Measurements from ENCODE around the gene IRF9. TPM values are rescaled to one million over a fixed set of nuclear protein-coding genes. Genes with fewer than 3 reads are reported as not detected.

The IRF9 gene
- total and polyA plus RNA-seq, 2 donors: 117 to 167 TPM

- DNase-seq (ENCODE audit: low read depth in 6 of 9, low spot score in 9 of 9): no peak
- Histone ChIP-seq H3K27me3 (ENCODE audit: control insufficient read depth in 2 of 2, insufficient read depth in 1 of 2, low read length in 1 of 2) (no peaks in the 10 kb centered on the region), H3K9me3 (ENCODE audit: control insufficient read depth in 2 of 2, insufficient read depth in 1 of 2, low read length in 1 of 2) (no peaks in the 10 kb centered on the region), H3K36me3 (ENCODE audit: control insufficient read depth in 2 of 2, insufficient read depth in 2 of 2, low read length in 1 of 2) (peaks cover 66 to 67% of the 10 kb centered on the region in 2 donors), H3K4me1 (ENCODE audit: control insufficient read depth in 2 of 2, insufficient read depth in 2 of 2, low read length in 2 of 2) (peaks cover 10 to 22% of the 10 kb centered on the region in 2 donors), H3K4me3 (ENCODE audit: low read length in 2 of 2) (no peak overlapping the region), H3K27ac (ENCODE audit: low read depth in 1 of 2, low read length in 1 of 2) (no peak overlapping the region)
- WGBS: 97% methylated on average over 19 of the region's 19 CpGs
Observed at GRCh38 chr14:24184104-24184970, 23.3 kb downstream of the IRF9 start.

- 98% methylated on average over 7 of the region's 7 CpGs for WGBS
- Histone ChIP-seq H3K4me3 (ENCODE audit: low read length in 2 of 2) (no peak overlapping the region), H3K9me3 (ENCODE audit: control insufficient read depth in 2 of 2, insufficient read depth in 1 of 2, low read length in 1 of 2) (no peaks in the 10 kb centered on the region), H3K27me3 (ENCODE audit: control insufficient read depth in 2 of 2, insufficient read depth in 1 of 2, low read length in 1 of 2) (no peaks in the 10 kb centered on the region), H3K36me3 (ENCODE audit: control insufficient read depth in 2 of 2, insufficient read depth in 2 of 2, low read length in 1 of 2) (peaks cover 60 to 63% of the 10 kb centered on the region in 2 donors), H3K4me1 (ENCODE audit: control insufficient read depth in 2 of 2, insufficient read depth in 2 of 2, low read length in 2 of 2) (peaks cover 10 to 24% of the 10 kb centered on the region in 2 donors), H3K27ac (ENCODE audit: low read depth in 1 of 2, low read length in 1 of 2) (no peak overlapping the region)
- DNase-seq (ENCODE audit: low read depth in 6 of 9, low spot score in 9 of 9): no peak
Observed at GRCh38 chr14:24185026-24185425, 24.0 kb downstream of the IRF9 start.

GRCh38 chr14:24185741-24186140 is 24.7 kb downstream of the IRF9 start:
- Histone ChIP-seq H3K9me3 (ENCODE audit: control insufficient read depth in 2 of 2, insufficient read depth in 1 of 2, low read length in 1 of 2) (no peaks in the 10 kb centered on the region), H3K27ac (ENCODE audit: low read depth in 1 of 2, low read length in 1 of 2) (no peak overlapping the region), H3K27me3 (ENCODE audit: control insufficient read depth in 2 of 2, insufficient read depth in 1 of 2, low read length in 1 of 2) (no peaks in the 10 kb centered on the region), H3K4me3 (ENCODE audit: low read length in 2 of 2) (no peak overlapping the region), H3K36me3 (ENCODE audit: control insufficient read depth in 2 of 2, insufficient read depth in 2 of 2, low read length in 1 of 2) (peaks cover 53 to 61% of the 10 kb centered on the region in 2 donors), H3K4me1 (ENCODE audit: control insufficient read depth in 2 of 2, insufficient read depth in 2 of 2, low read length in 2 of 2) (peaks cover 10 to 24% of the 10 kb centered on the region in 2 donors)
- WGBS: 97% methylated on average over 11 of the region's 11 CpGs
- no peak for DNase-seq (ENCODE audit: low read depth in 6 of 9, low spot score in 9 of 9)

- H3K9me3 ChIP-seq (ENCODE audit: control insufficient read depth in 2 of 2, insufficient read depth in 1 of 2, low read length in 1 of 2): no peaks in the 10 kb centered on the region
- no peak overlapping the region for H3K4me3 ChIP-seq (ENCODE audit: low read length in 2 of 2)
- no peak overlapping the region for H3K27ac ChIP-seq (ENCODE audit: low read depth in 1 of 2, low read length in 1 of 2)
- 96% methylated on average over 10 of the region's 10 CpGs for whole genome bisulfite sequencing
- no peak for DNase-seq (ENCODE audit: low read depth in 6 of 9, low spot score in 9 of 9)
- no peaks in the 10 kb centered on the region for H3K27me3 ChIP-seq (ENCODE audit: control insufficient read depth in 2 of 2, insufficient read depth in 1 of 2, low read length in 1 of 2)
- peaks cover 42 to 58% of the 10 kb centered on the region in 2 donors for H3K36me3 ChIP-seq (ENCODE audit: control insufficient read depth in 2 of 2, insufficient read depth in 2 of 2, low read length in 1 of 2)
- peaks cover 10 to 24% of the 10 kb centered on the region in 2 donors for H3K4me1 ChIP-seq (ENCODE audit: control insufficient read depth in 2 of 2, insufficient read depth in 2 of 2, low read length in 2 of 2)
Observed at GRCh38 chr14:24186831-24187538, 25.9 kb downstream of the IRF9 start.

- Histone ChIP-seq H3K27ac (ENCODE audit: low read depth in 1 of 2, low read length in 1 of 2) (peak overlapping the region in 1 of 2 donors; percentile 24), H3K27me3 (ENCODE audit: control insufficient read depth in 2 of 2, insufficient read depth in 1 of 2, low read length in 1 of 2) (no peaks in the 10 kb centered on the region), H3K4me3 (ENCODE audit: low read length in 2 of 2) (no peak overlapping the region), H3K36me3 (ENCODE audit: control insufficient read depth in 2 of 2, insufficient read depth in 2 of 2, low read length in 1 of 2) (peaks cover 42 to 58% of the 10 kb centered on the region in 2 donors), H3K4me1 (ENCODE audit: control insufficient read depth in 2 of 2, insufficient read depth in 2 of 2, low read length in 2 of 2) (peaks cover 10 to 24% of the 10 kb centered on the region in 2 donors), H3K9me3 (ENCODE audit: control insufficient read depth in 2 of 2, insufficient read depth in 1 of 2, low read length in 1 of 2) (no peaks in the 10 kb centered on the region)
- no peak for DNase-seq (ENCODE audit: low read depth in 6 of 9, low spot score in 9 of 9)
- 97% methylated on average over 2 of the region's 2 CpGs for WGBS
Observed at GRCh38 chr14:24187539-24187915, 26.5 kb downstream of the IRF9 start.

- Histone ChIP-seq H3K4me1 (ENCODE audit: control insufficient read depth in 2 of 2, insufficient read depth in 2 of 2, low read length in 2 of 2) (peaks cover 10 to 24% of the 10 kb centered on the region in 2 donors), H3K27me3 (ENCODE audit: control insufficient read depth in 2 of 2, insufficient read depth in 1 of 2, low read length in 1 of 2) (no peaks in the 10 kb centered on the region), H3K36me3 (ENCODE audit: control insufficient read depth in 2 of 2, insufficient read depth in 2 of 2, low read length in 1 of 2) (peaks cover 40 to 55% of the 10 kb centered on the region in 2 donors), H3K27ac (ENCODE audit: low read depth in 1 of 2, low read length in 1 of 2) (peak within 1 kb of the TSS; percentile 43 to 60), H3K9me3 (ENCODE audit: control insufficient read depth in 2 of 2, insufficient read depth in 1 of 2, low read length in 1 of 2) (no peaks in the 10 kb centered on the region), H3K4me3 (ENCODE audit: low read length in 2 of 2) (peak within 1 kb of the TSS; percentile 60 to 72)
- peak; percentile 82 to 98 (median 92) for DNase-seq (ENCODE audit: low read depth in 6 of 9, low spot score in 9 of 9)
- under 1% methylated on average over 65 of the region's 65 CpGs for WGBS
Observed at GRCh38 chr14:24188251-24189058, 27.4 kb downstream of the IRF9 start, which contains the start of gene IPO4. Gene IPO4, minus strand, starts transcription at chr14:24188816. Its CDS starts 29 bp downstream, at chr14:24188787.

- H3K36me3 ChIP-seq (ENCODE audit: control insufficient read depth in 2 of 2, insufficient read depth in 2 of 2, low read length in 1 of 2): peaks cover 34 to 56% of the 10 kb centered on the region in 2 donors
- no peaks in the 10 kb centered on the region for H3K9me3 ChIP-seq (ENCODE audit: control insufficient read depth in 2 of 2, insufficient read depth in 1 of 2, low read length in 1 of 2)
- H3K27ac ChIP-seq (ENCODE audit: low read depth in 1 of 2, low read length in 1 of 2): peak overlapping the region in 1 of 2 donors; percentile 59
- no peaks in the 10 kb centered on the region for H3K27me3 ChIP-seq (ENCODE audit: control insufficient read depth in 2 of 2, insufficient read depth in 1 of 2, low read length in 1 of 2)
- no peak for DNase-seq (ENCODE audit: low read depth in 6 of 9, low spot score in 9 of 9)
- H3K4me3 ChIP-seq (ENCODE audit: low read length in 2 of 2): peak overlapping the region in 1 of 2 donors; percentile 60
- peaks cover 11 to 24% of the 10 kb centered on the region in 2 donors for H3K4me1 ChIP-seq (ENCODE audit: control insufficient read depth in 2 of 2, insufficient read depth in 2 of 2, low read length in 2 of 2)
- 3% methylated on average over 3 of the region's 3 CpGs for WGBS
Observed at GRCh38 chr14:24189059-24189375, 28.0 kb downstream of the IRF9 start.

GRCh38 chr14:24189460-24189859 is 28.4 kb downstream of the IRF9 start:
- WGBS: 97% methylated on average over 9 of the region's 9 CpGs
- H3K9me3 ChIP-seq (ENCODE audit: control insufficient read depth in 2 of 2, insufficient read depth in 1 of 2, low read length in 1 of 2): no peaks in the 10 kb centered on the region
- H3K27ac ChIP-seq (ENCODE audit: low read depth in 1 of 2, low read length in 1 of 2): no peak overlapping the region
- H3K4me1 ChIP-seq (ENCODE audit: control insufficient read depth in 2 of 2, insufficient read depth in 2 of 2, low read length in 2 of 2): peaks cover 16 to 25% of the 10 kb centered on the region in 2 donors
- H3K27me3 ChIP-seq (ENCODE audit: control insufficient read depth in 2 of 2, insufficient read depth in 1 of 2, low read length in 1 of 2): no peaks in the 10 kb centered on the region
- no peak for DNase-seq (ENCODE audit: low read depth in 6 of 9, low spot score in 9 of 9)
- no peak overlapping the region for H3K4me3 ChIP-seq (ENCODE audit: low read length in 2 of 2)
- H3K36me3 ChIP-seq (ENCODE audit: control insufficient read depth in 2 of 2, insufficient read depth in 2 of 2, low read length in 1 of 2): peaks cover 30 to 52% of the 10 kb centered on the region in 2 donors
